Kidney epithelial cell (primary cell): ENCODE data around the gene LYRM7. TPM values are rescaled to one million over a fixed set of nuclear protein-coding genes. Genes with fewer than 3 reads are reported as not detected.
"Not testable (repeated sequence)": the region's sequence is repeated elsewhere in the genome, so short reads cannot be mapped to it uniquely, and the experiment has no call there.

Experiments used
- DNase-seq: peaks from one replicate; pipeline ENCODE4 v3.0.0-alpha.2; 2010; ENCODE audit warnings: low read depth
- H3K27me3 ChIP-seq: 2 replicates; pipeline ENCODE4 v1.6.0; 2011; ENCODE audit warnings: low read length; ENCODE audit not compliant: control insufficient read depth, insufficient read depth
- H3K36me3 ChIP-seq: 2 replicates; pipeline ENCODE4 v1.5.1; 2011; ENCODE audit warnings: low read length; ENCODE audit not compliant: control insufficient read depth, insufficient read depth
- H3K4me3 ChIP-seq: 2 replicates; pipeline ENCODE4 v1.5.1; 2011; ENCODE audit warnings: low read depth, mild to moderate bottlenecking, control low read depth, low read length
- total RNA-seq: library from RNA; depleted of rRNA; stranded (reverse); fragments of >200 nt; gene quantifications from 2 replicates; pipeline ENCODE4 v1.2.3, GENCODE V29; 2015
- TF ChIP-seq, protein P1 (sequence below): IDR thresholded peaks from 2 replicates; pipeline ENCODE4 v1.5.1; 2011; ENCODE audit warnings: mild to moderate bottlenecking, moderate library complexity, low read length, control low read depth, inconsistent platforms; ENCODE audit not compliant: insufficient read depth, poor library complexity, severe bottlenecking

Gene LYRM7
- total RNA-seq, 1 donor from 2014 or later = 3.8 TPM

DNA sequence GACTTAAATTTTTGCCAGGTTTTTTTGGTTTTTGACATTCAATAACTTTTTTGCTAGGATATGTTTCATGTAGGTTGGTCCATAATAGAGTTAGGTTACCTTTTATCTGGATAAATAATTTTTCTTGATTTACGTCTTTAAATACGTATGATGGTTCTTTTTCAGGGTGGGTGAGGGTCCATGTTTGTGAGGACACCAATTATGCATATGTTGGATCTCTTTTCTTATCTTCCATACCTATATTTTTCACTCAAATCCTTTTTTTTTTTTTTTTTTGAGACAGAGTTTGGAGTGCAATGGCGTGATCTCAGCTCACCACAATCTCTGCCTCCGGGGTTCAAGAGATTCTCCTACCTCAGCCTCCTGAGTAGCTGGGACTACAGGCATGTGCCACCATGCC is 75.8 kb downstream of the LYRM7 start:
- Histone ChIP-seq H3K27me3 (no peaks in the 10 kb centered on the region), H3K4me3 (no peak overlapping the region), H3K36me3 (no peaks in the 10 kb centered on the region)
- no peak for DNase-seq
- TF ChIP-seq, protein P1, sequence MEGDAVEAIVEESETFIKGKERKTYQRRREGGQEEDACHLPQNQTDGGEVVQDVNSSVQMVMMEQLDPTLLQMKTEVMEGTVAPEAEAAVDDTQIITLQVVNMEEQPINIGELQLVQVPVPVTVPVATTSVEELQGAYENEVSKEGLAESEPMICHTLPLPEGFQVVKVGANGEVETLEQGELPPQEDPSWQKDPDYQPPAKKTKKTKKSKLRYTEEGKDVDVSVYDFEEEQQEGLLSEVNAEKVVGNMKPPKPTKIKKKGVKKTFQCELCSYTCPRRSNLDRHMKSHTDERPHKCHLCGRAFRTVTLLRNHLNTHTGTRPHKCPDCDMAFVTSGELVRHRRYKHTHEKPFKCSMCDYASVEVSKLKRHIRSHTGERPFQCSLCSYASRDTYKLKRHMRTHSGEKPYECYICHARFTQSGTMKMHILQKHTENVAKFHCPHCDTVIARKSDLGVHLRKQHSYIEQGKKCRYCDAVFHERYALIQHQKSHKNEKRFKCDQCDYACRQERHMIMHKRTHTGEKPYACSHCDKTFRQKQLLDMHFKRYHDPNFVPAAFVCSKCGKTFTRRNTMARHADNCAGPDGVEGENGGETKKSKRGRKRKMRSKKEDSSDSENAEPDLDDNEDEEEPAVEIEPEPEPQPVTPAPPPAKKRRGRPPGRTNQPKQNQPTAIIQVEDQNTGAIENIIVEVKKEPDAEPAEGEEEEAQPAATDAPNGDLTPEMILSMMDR = no peak

DNA sequence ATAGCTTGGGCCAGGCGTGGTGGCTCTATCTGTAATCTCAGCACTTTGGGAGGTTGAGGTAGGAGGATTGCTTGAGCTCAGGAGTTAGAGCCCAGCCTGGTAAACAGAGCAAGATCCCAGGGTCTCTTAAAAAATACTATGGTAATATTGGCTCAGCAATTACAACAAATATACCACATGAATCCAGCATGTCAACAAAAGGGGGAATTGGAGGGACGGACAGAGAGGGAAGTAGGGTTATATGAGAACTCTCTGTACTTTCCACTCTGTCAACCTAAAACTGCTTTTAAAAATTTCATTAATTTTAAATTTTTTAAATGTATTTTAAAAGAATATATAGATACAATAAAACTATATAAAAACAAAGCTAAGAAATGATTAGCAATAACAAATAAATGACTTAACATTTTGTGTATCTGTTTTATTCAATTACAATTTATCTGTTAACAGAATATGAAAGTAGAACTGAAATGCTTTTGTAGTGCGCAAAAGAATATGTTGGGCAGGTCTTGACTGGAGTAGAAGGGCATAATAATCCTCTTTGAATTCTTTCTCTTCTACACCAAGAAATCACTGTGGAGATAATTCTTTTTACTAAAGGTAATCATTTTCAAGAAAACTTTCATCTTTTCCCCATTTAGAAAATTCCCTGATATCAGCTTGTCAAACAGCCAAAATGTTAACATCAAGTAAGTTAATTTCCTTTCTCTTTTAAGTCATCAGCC is 80.2 kb downstream of the LYRM7 start:
- H3K36me3 ChIP-seq = no peaks in the 10 kb centered on the region
- DNase-seq = no peak

DNA sequence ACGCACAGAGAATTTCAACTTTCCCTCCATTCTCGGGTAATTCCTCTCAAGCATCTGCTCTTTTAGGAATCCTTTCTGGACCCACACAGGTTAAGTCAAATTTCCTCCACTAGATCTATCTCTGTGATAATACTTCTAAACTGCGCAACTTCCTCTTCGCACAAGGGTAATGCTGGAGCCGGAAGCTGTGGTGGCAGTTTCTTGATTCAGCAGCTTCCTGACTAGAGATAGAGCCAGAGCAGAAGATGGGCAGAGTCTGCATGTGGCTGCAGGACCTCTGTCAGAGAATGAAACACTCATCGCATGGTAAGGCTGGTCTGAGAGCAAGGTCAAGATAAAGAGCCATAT is 82.1 kb downstream of the LYRM7 start:
- Histone ChIP-seq H3K36me3 (no peaks in the 10 kb centered on the region), H3K27me3 (no peaks in the 10 kb centered on the region), H3K4me3 (no peak overlapping the region)
- no peak for DNase-seq
- TF ChIP-seq, protein P1 = no peak

More for the DNA sequence above, 80.2 kb downstream of the LYRM7 start:
- TF ChIP-seq, protein P1 = no peak
- Histone ChIP-seq H3K27me3 (no peaks in the 10 kb centered on the region), H3K4me3 (no peak overlapping the region)

DNA sequence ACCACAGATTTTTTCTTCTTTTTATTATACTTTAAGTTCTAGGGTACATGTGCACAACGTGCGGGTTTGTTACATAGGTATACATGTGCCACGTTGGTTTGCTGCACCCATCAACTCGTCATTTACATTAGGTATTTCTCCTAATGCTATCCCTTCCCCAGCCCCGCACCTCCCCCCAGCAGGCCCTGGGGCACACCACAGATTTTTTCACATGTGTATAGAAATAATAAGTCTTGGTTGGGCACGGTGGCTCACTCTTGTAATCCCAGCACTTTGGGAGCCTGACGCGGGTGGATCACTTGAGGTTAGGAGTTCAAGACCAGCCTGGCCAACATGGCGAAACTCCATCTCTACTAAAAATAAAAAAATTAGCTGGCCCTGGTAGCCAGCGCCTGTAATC is 83.3 kb downstream of the LYRM7 start:
- not testable (repeated sequence) for H3K27me3 ChIP-seq, H3K4me3 ChIP-seq, DNase-seq, H3K36me3 ChIP-seq

DNA sequence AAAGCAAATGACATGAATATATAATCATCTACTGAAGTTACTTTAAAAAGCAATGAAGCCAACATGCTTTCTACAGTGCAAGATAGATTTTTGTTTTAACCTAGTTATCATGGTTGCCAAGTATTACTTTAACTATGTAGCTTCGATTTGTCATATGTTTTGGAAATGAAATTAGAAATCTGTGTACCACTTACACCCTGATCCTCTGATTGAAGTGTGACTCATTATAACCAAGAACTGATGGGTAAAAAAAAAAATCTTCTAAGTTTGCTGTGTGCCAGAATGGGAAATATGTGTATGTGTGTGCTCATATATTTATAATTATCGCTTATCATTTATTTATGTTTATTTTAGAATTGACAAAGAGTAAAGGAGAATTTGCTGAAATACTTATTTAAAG is 84.0 kb downstream of the LYRM7 start:
- Histone ChIP-seq H3K27me3 (no peaks in the 10 kb centered on the region), H3K4me3 (no peak overlapping the region), H3K36me3 (no peaks in the 10 kb centered on the region)
- TF ChIP-seq, protein P1 = no peak
- no peak for DNase-seq

Other genes with a start within 250 kb of the LYRM7 start
- gene HINT1, start 5.7 kb upstream of the LYRM7 start, total RNA-seq = 369 and 370 TPM in 2 replicates
- gene CDC42SE2, start 93.1 kb downstream of the LYRM7 start, total RNA-seq = 36.6 and 41.2 TPM in 2 replicates